Activated T-helper 17 cell treated with anti-CD3 and anti-CD28 coated beads, Interleukin-2, amount 50 U/mL, for 72 hours (primary cell): Measurements from ENCODE around the gene SCUBE1. TPM values are rescaled to one million over a fixed set of nuclear protein-coding genes. Genes with fewer than 3 reads are reported as not detected.
A peak's percentile ranks its signal among the peaks of the same experiment; 100 is the strongest.

ENCODE experiments used
- ATAC-seq: fragments of 150-1000 bp; cut with Tn5 transposase; replicated peaks from 2 replicates; pipeline ENCODE4 v1.10.0; 2021; ENCODE audit warnings: mild to moderate bottlenecking, moderate library complexity
- H3K27ac Mint-ChIP-seq: one replicate; pipeline ENCODE4 v1.8.0; 2022; ENCODE audit warnings: mixed read lengths
- H3K27me3 Mint-ChIP-seq: one replicate; pipeline ENCODE4 v1.8.0; 2022; ENCODE audit warnings: mixed read lengths
- H3K36me3 Mint-ChIP-seq: one replicate; pipeline ENCODE4 v1.8.0; 2022; ENCODE audit warnings: low read depth, mild to moderate bottlenecking, mixed read lengths
- H3K4me1 Mint-ChIP-seq: one replicate; pipeline ENCODE4 v1.8.0; 2022; ENCODE audit warnings: mixed read lengths
- H3K4me3 Mint-ChIP-seq: one replicate; pipeline ENCODE4 v1.8.0; 2022; ENCODE audit warnings: mild to moderate bottlenecking, mixed read lengths
- H3K9me3 Mint-ChIP-seq: one replicate; pipeline ENCODE4 v1.8.0; 2022; ENCODE audit warnings: mixed read lengths
- total RNA-seq, 2 donors: library from RNA; stranded (reverse); gene quantifications; one replicate each; pipeline ENCODE4 v1.2.3, GENCODE V29; 2022

SCUBE1 gene
- total RNA-seq, 2 donors from 2014 or later = not detected

DNA sequence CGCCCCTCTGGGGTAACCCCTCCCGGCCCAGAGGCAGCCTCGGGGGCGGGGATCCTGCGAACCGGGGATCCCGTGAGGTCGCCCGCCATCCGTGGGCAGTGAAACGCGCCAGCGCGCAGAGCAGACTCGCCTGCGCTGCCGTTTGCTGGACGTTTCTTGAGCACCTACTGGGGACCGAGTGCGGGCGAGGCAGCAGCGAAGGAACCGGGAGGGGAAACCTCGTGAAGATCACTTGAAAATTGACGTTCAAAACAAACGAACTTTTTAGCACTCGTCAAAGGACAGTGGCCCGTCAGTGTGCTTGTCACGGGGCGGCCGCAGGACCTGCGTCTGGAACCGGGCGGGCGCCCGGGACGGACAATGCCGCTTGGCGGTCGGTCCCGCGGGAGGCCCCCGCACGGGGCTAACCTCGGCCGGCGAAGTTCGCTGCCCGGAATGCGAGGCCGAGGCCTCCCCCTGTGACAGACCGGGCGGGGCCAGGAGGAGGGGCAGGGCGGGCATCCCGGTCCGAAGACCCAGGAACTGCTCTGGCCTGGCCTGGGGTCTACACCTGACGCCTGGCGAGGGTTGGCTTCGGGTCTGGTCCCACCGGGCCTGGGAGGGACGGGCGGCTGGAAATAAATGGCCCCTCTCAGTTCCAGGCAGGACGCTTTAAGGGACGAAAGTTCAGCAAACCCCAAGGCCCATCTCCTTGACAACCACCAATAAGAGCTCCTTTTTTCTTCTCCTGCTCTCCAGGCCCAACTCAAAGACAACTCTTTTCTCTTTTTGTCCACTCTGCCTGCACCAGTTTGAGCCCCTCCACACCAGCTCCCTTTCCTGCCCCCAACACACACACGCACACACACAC is 723 bp upstream of the SCUBE1 start:
- Mint-ChIP-seq H3K4me1 (no peaks in the 10 kb centered on the region), H3K4me3 (peak overlapping the region; percentile 10), H3K9me3 (no peaks in the 10 kb centered on the region), H3K36me3 (no peaks in the 10 kb centered on the region), H3K27me3 (peaks cover 47% of the 10 kb centered on the region), H3K27ac (no peak overlapping the region)
- ATAC-seq = no peak

DNA sequence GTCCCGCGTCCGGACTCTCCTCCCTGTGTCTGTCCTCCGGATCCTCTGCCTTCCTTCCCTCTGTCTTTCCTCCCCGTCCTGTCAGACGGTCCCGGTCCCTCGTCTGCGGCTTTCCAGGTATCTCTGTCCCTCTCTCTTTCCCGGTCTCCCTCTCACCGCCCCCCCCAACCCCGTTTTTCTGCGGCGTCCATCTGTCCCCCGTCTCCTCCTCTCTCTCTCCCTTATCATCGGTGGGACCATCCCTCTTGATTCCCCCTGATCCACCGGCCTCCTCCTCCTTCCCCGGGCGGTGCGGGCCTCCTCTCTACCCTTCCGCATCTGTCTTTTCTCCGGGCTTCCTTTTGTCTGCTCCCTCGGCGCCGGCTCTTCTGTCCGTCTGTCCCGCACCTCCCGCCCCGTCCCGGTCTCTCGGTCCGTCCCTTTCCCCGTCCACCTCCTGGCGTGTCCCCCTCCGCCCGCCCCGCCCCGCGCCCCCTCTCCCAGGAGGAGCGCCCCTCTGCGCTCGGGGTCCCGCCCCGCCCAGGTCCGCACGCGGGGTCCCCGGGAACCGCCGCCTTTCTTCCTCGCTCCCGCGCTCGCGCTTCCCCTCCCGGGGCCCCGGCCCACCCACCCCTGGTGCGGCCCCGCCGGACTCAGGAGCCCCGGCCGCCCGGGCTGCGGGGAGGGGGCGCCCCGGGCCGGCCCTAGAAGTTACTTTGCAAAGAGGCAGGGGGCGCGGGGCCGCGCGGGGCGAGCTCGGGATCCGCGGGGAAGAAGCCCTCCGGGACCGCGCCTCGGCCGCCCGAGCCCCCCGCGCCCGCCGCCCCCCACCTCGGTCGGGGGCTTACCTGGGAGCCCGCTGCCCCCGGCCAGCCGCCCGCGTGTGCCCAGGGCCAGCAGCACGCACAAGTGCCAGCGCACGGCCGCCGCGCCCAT is 568 bp downstream of the SCUBE1 start:
- Mint-ChIP-seq H3K27ac (no peak overlapping the region), H3K4me3 (peak overlapping the region; percentile 37), H3K4me1 (no peaks in the 10 kb centered on the region), H3K36me3 (no peaks in the 10 kb centered on the region), H3K27me3 (peaks cover 36% of the 10 kb centered on the region), H3K9me3 (no peaks in the 10 kb centered on the region)
- ATAC-seq = no peak

DNA sequence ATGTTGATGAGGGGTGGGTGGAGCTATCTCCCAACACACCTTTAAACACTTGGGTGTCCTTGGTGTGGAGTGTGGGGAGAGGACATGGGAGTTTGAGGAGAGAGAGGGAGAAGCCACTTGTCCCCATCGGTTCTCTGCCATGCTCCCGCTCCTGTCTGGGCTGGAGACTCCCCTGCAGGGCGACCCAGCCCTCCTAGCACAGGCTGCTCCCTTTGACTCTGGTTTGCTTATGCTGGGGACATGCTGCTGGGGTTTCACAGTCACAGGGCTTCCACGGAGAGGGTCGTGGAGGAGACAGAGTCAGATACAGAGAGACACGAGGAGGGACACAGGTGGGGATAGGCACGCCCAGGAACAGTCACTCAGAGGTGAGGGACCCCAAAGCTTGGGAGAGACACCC is 1.6 kb downstream of the SCUBE1 start:
- H3K27me3 Mint-ChIP-seq = peaks cover 36% of the 10 kb centered on the region
- no peaks in the 10 kb centered on the region for H3K9me3 Mint-ChIP-seq
- no peak for ATAC-seq
- H3K27ac Mint-ChIP-seq = no peak overlapping the region
- no peaks in the 10 kb centered on the region for H3K4me1 Mint-ChIP-seq
- peak overlapping the region; percentile 37 for H3K4me3 Mint-ChIP-seq
- H3K36me3 Mint-ChIP-seq = no peaks in the 10 kb centered on the region

DNA sequence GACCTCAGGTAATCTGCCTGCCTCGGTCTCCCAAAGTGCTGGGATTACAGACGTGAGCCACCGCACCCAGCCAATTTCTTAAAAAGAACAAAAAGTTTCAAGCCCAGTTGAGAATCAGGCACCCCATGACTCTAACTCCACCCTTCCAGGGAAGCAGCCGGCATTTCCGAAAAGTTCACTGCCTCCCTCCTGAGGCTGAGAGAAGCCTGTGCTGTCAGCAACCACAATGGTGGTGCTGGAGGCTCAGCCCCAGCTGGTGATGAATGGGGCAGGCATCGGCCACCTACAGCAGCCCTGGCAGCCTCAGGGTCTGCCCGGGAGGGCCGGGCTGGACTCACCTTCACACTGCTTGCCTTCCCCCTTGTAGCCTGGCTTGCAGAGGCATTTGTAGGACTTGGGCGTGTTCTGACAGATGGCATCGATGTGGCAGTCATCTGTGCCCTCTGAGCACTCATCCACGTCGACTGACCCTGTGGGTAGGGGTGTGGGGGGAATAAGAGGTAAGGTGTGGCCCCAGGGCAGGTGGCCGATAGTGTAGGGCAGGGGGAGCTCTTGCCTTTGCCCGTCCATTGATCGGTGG is 4.3 kb downstream of the SCUBE1 start:
- no peak for ATAC-seq
- H3K27me3 Mint-ChIP-seq = peaks cover 24% of the 10 kb centered on the region
- H3K9me3 Mint-ChIP-seq = no peaks in the 10 kb centered on the region
- H3K4me1 Mint-ChIP-seq = no peaks in the 10 kb centered on the region
- H3K36me3 Mint-ChIP-seq = no peaks in the 10 kb centered on the region
- no peak overlapping the region for H3K27ac Mint-ChIP-seq
- no peak overlapping the region for H3K4me3 Mint-ChIP-seq

DNA sequence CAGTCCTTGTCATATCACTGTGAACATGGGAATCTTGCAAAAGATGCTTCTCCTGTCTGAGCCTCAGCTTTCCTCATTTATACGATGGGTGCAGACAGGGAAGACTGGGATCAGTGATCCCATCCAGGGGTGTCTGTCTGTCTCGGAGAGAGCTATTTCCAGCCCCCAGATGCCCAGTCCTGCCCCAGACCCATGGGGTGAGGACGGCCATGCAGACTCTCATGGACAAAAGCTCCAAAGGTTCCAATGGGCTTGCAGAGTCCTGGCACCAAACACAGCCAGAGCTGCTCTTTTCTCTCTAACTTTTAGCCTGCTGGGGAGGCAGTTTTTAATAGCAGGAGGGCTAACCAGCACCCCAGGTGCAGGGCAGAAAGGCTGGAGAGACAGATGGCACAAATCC is 5.2 kb downstream of the SCUBE1 start:
- H3K27me3 Mint-ChIP-seq = peaks cover 24% of the 10 kb centered on the region
- H3K27ac Mint-ChIP-seq = no peak overlapping the region
- ATAC-seq = no peak
- H3K4me1 Mint-ChIP-seq = no peaks in the 10 kb centered on the region
- H3K4me3 Mint-ChIP-seq = no peak overlapping the region
- H3K9me3 Mint-ChIP-seq = no peaks in the 10 kb centered on the region
- H3K36me3 Mint-ChIP-seq = no peaks in the 10 kb centered on the region

DNA sequence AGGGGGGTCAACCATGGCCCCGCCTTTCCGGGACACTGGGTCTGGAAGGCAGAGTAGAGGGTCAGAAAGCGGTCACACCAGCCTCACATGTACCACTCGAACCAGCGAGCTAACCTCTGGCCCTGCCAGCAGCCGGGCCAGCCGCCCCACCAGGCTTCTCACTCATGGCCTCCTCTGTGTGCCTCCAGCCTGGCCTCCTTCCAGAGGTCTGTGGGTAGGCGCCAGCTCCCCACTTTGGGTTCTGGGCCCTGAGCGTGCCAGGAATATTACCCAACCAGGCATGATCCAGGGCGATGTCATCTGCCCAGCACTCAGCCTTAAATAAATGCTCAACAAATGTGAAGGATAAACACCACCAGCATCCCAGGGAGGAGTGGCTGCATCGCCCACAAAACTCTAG is 5.8 kb downstream of the SCUBE1 start:
- H3K27ac Mint-ChIP-seq = no peak overlapping the region
- no peaks in the 10 kb centered on the region for H3K4me1 Mint-ChIP-seq
- H3K4me3 Mint-ChIP-seq = no peak overlapping the region
- ATAC-seq = no peak
- H3K36me3 Mint-ChIP-seq = no peaks in the 10 kb centered on the region
- H3K9me3 Mint-ChIP-seq = no peaks in the 10 kb centered on the region
- peaks cover 22% of the 10 kb centered on the region for H3K27me3 Mint-ChIP-seq

DNA sequence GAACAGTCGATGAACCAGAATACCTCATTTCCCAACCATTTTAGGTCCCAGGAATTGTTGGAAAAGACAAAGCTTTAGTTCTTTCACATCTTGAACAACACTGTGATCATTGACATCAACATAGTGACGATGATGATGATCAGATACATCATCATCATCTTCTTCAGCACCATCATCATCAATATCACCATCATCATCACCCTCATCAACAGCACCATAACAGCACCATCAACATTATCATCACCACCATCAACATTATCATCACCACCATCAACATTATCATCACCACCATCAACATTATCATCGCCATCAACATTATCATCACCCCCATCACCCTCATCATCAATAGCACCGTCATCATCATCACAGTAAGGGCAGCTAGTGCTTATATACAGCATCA is 8.8 kb downstream of the SCUBE1 start:
- H3K4me3 Mint-ChIP-seq = no peak overlapping the region
- no peak overlapping the region for H3K27ac Mint-ChIP-seq
- no peaks in the 10 kb centered on the region for H3K4me1 Mint-ChIP-seq
- no peaks in the 10 kb centered on the region for H3K27me3 Mint-ChIP-seq
- no peak for ATAC-seq
- no peaks in the 10 kb centered on the region for H3K36me3 Mint-ChIP-seq
- H3K9me3 Mint-ChIP-seq = no peaks in the 10 kb centered on the region

DNA sequence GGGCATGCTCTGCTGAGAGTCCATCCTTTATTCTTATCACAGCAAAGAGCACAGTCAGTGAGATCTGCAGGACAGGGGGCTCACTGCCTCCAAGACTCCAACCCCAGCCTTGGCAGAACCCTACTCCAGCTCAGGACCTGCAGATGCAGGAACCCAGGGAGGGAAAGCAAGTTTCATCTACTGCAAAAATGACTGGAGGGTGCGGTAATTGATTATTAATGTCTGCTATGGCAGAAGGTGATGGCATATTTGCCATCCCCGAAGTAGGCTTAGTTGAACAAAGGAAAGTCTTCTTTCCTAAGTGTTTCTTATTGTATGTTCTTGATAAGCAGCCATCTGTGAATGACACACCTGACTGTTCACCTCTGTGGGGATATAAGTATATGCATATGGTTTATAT is 9.2 kb downstream of the SCUBE1 start:
- no peak overlapping the region for H3K4me3 Mint-ChIP-seq
- no peak for ATAC-seq
- no peaks in the 10 kb centered on the region for H3K4me1 Mint-ChIP-seq
- no peaks in the 10 kb centered on the region for H3K36me3 Mint-ChIP-seq
- H3K9me3 Mint-ChIP-seq = no peaks in the 10 kb centered on the region
- H3K27me3 Mint-ChIP-seq = no peaks in the 10 kb centered on the region
- H3K27ac Mint-ChIP-seq = no peak overlapping the region

DNA sequence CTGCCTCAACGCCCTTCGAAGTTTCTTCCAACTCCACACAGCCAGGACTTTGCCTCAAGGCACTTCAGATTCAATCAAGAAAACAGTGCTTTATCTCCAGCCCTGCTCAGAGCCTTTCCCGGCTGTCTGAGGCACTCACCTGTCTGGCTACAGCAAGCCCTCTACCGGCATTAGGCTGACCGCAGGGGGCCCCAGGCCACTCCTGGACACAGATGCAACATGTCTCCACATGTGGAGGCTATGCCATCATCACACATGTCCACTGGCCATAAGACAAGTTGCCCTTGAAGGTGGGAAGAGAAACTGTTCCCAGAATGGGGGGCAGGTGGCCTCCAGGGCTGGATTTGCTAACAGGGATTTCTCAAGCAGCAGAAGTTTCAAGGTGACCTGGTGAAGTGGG is 10.0 kb downstream of the SCUBE1 start:
- Mint-ChIP-seq H3K27me3 (no peaks in the 10 kb centered on the region), H3K27ac (no peak overlapping the region), H3K36me3 (no peaks in the 10 kb centered on the region), H3K9me3 (no peaks in the 10 kb centered on the region), H3K4me3 (no peak overlapping the region), H3K4me1 (no peaks in the 10 kb centered on the region)
- no peak for ATAC-seq

DNA sequence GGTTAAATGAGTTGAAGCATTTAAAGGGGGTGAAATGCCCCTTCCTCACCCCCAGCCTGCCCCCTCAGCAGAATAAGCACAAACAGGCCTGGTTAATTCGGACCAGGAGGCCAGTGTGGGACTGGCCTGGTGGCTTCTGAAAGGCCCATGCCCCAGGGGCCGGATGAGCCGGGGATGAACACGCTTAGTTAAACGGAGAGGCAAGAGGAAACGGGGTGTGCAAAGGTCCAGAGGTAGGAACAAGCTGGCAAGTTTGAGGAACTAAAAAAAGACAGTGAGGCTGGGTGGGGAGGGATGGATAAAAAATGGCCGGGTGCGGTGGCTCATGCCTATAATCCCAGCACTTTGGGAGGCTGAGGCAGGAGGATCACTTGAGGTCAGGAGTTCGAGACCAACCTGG is 11.5 kb downstream of the SCUBE1 start:
- H3K4me1 Mint-ChIP-seq = no peaks in the 10 kb centered on the region
- H3K9me3 Mint-ChIP-seq = no peaks in the 10 kb centered on the region
- no peak overlapping the region for H3K27ac Mint-ChIP-seq
- no peaks in the 10 kb centered on the region for H3K36me3 Mint-ChIP-seq
- H3K4me3 Mint-ChIP-seq = no peak overlapping the region
- H3K27me3 Mint-ChIP-seq = peaks cover 4% of the 10 kb centered on the region
- ATAC-seq = no peak

DNA sequence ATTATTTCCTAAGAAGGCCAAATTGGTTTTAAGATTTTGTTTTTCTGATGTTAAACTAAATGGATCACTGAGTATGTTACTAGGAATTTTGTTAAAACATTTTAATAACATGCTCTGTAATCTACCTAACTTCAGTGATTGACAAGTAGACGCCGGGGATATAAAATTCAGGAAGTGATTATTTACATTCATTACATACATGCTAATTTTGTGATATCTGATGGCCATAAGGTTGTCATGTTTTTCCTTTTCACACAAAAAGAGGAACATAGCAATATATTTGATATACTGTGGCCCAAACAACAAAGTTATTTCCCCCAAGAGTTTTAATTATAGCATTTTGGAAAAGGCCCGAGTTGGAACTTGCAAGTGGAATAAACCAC is 12.1 kb downstream of the SCUBE1 start:
- Mint-ChIP-seq H3K4me3 (no peak overlapping the region), H3K4me1 (no peaks in the 10 kb centered on the region), H3K9me3 (no peaks in the 10 kb centered on the region), H3K27ac (no peak overlapping the region), H3K36me3 (no peaks in the 10 kb centered on the region), H3K27me3 (peaks cover 4% of the 10 kb centered on the region)
- ATAC-seq = no peak

DNA sequence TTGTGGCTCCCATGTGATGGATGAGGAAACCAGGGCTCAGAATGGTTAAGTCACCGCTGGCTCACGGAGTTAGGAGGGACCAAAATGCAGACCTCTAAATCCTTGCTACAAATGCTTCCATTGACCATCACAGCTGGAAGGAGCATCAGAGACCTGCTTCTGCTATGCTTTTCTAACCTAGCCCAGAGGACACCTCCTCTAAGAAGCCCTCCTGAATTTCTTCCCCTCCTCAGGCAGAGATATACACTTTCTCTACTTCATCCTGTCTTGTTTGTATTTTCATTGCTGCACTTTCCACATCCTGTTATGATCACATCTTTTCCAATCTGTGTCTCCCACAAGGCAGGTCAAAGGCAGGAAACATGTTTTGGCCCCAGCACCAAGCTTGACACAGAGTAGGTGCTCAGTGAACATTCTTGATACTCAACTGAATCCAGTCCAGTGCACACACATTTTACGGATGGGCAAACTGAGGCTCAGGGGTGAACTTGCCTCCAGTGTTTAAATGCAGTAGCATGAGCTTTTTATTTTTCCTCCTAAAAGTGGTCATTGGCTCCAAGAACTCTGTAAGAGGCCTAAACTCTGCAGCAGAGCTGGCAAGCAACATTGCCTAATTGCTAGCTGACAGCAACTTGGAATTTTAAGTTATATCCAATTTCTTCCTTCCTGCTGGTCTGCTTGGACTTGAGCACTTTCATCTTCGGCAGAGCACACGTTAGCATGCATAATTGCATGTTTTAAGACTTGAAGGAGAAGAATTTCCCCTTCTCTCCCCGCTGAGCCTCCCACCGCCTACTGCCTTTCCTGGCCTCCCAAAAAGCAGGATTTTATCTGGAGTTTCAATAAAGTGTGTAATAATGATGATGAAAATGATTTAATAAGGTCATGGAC is 12.7 kb downstream of the SCUBE1 start:
- ATAC-seq = no peak
- Mint-ChIP-seq H3K9me3 (no peaks in the 10 kb centered on the region), H3K4me1 (no peaks in the 10 kb centered on the region), H3K27ac (no peak overlapping the region), H3K36me3 (no peaks in the 10 kb centered on the region), H3K27me3 (peaks cover 4% of the 10 kb centered on the region), H3K4me3 (no peak overlapping the region)

DNA sequence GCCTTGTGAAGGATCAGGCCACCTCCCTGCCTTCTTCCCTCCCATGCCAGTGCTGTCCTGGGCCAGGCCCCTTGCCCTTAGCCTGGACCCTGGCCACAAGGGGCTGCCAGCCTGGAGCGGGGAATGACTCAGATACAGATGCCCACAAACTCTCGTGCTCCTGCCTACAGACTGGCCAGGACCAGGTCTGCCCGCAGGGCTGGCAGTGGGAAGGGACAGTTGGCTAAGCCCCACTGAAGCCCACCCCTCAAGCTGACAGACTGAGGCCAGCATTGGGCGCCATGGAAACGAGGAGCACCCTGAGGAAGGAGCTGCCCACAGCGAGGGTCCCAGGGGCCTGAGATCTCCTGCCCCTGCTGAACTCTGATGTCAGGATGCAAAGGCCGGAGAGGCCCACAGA is 14.1 kb downstream of the SCUBE1 start:
- no peaks in the 10 kb centered on the region for H3K9me3 Mint-ChIP-seq
- no peaks in the 10 kb centered on the region for H3K36me3 Mint-ChIP-seq
- peaks cover 4% of the 10 kb centered on the region for H3K27me3 Mint-ChIP-seq
- H3K27ac Mint-ChIP-seq = no peak overlapping the region
- no peaks in the 10 kb centered on the region for H3K4me1 Mint-ChIP-seq
- ATAC-seq = no peak
- H3K4me3 Mint-ChIP-seq = no peak overlapping the region

DNA sequence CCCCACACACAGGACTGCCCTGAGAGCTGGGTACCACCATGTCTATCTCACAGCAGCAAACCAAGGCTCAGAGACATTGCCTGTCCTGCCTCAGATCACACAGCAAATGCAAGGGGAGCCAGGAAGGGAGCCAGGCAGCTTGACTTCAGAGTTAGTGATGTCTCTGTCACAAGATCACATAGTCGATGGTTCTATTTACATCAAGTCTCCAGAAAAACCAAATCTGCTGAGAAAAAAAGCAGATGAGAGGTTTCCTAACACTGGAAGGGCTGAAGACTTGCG is 16.1 kb downstream of the SCUBE1 start:
- Mint-ChIP-seq H3K27ac (no peak overlapping the region), H3K27me3 (peaks cover 4% of the 10 kb centered on the region), H3K4me3 (no peak overlapping the region), H3K4me1 (no peaks in the 10 kb centered on the region), H3K9me3 (no peaks in the 10 kb centered on the region), H3K36me3 (no peaks in the 10 kb centered on the region)
- ATAC-seq = no peak
